CD4-positive, alpha-beta memory T cell (primary cell): Measurements from ENCODE around the gene TCERG1L. TPM values are rescaled to one million over a fixed set of nuclear protein-coding genes. Genes with fewer than 3 reads are reported as not detected.

ENCODE experiments used
- CTCF ChIA-PET: fragments of 350-600 bp; sonication (Branson Sonifier 250); formaldehyde crosslinking; loops from one replicate; lab custom pipeline; 2021; ENCODE audit warnings: inconsistent platforms; ENCODE audit not compliant: partially characterized antibody; lab: Charles Lee
- POLR2A ChIA-PET: fragments of 350-600 bp; sonication (Branson Sonifier 250); formaldehyde crosslinking; loops from one replicate; lab custom pipeline; 2021; ENCODE audit not compliant: partially characterized antibody; lab: Charles Lee
- DNase-seq, 5 donors: peaks; one replicate each; pipeline versions ENCODE4 v3.0.0 to v3.0.0-alpha.2; 2020 to 2022; ENCODE audit warnings: mixed read lengths in 1 of 5
- H3K27ac ChIP-seq: one replicate; pipeline ENCODE4 v1.7.0; 2013; ENCODE audit warnings: low read depth, low read length
- H3K27me3 ChIP-seq: 2 replicates; pipeline ENCODE4 v1.7.0; 2013; ENCODE audit warnings: mild to moderate bottlenecking, low read length, moderate library complexity; ENCODE audit not compliant: insufficient read depth
- H3K36me3 ChIP-seq: 2 replicates; pipeline ENCODE4 v1.7.0; 2013; ENCODE audit warnings: mild to moderate bottlenecking, low read length, moderate library complexity; ENCODE audit not compliant: insufficient read depth
- H3K4me1 ChIP-seq: 2 replicates; pipeline ENCODE4 v1.7.0; 2013; ENCODE audit warnings: mild to moderate bottlenecking, low read length, moderate library complexity; ENCODE audit not compliant: insufficient read depth
- H3K4me3 ChIP-seq, 2 donors: one replicate each; pipeline ENCODE4 v1.7.0; 2013; ENCODE audit warnings: low read length in 2 of 2, mild to moderate bottlenecking in 1 of 2
- H3K9me3 ChIP-seq, 2 donors: one replicate each; pipeline ENCODE4 v1.7.0; 2013; ENCODE audit warnings: low read length in 2 of 2, control low read depth in 1 of 2; ENCODE audit not compliant: control insufficient read depth in 1 of 2
- H3K27ac Mint-ChIP-seq, 7 donors: one replicate each; pipeline ENCODE4 v1.8.0; 2020 to 2021; ENCODE audit warnings: mixed read lengths in 7 of 7, mild to moderate bottlenecking in 6 of 7, inconsistent platforms in 3 of 7, moderate library complexity in 3 of 7
- H3K27me3 Mint-ChIP-seq, 2 donors: one replicate each; pipeline ENCODE4 v1.8.0; 2020 to 2021; ENCODE audit warnings: mixed read lengths in 2 of 2
- H3K36me3 Mint-ChIP-seq, 2 donors: one replicate each; pipeline ENCODE4 v1.8.0; 2020 to 2021; ENCODE audit warnings: mixed read lengths in 2 of 2, inconsistent platforms in 1 of 2, mild to moderate bottlenecking in 1 of 2
- H3K4me1 Mint-ChIP-seq, 4 donors: one replicate each; pipeline ENCODE4 v1.8.0; 2020 to 2021; ENCODE audit warnings: mixed read lengths in 4 of 4, mild to moderate bottlenecking in 1 of 4
- H3K4me3 Mint-ChIP-seq, 8 donors: one replicate each; pipeline ENCODE4 v1.8.0; 2020 to 2021; ENCODE audit warnings: mixed read lengths in 8 of 8, mild to moderate bottlenecking in 7 of 8, moderate library complexity in 6 of 8, inconsistent platforms in 3 of 8
- H3K9me3 Mint-ChIP-seq, 8 donors: one replicate each; pipeline ENCODE4 v1.8.0; 2020 to 2021; ENCODE audit warnings: mixed read lengths in 8 of 8, mild to moderate bottlenecking in 5 of 8, inconsistent platforms in 3 of 8, moderate library complexity in 1 of 8
- intact Hi-C: fragments of 100-400 bp; cut with micrococcal nuclease; formaldehyde crosslinking; loops from one replicate; pipeline ENCODE4 v1.15.1; 2023
- polyA plus RNA-seq, 2 donors: library from polyadenylated mRNA; unstranded; fragments of 300-500 nt; fragmentation: Illumina TruSeq; gene quantifications; one replicate each; pipeline ENCODE4 v1.2.3, GENCODE V29; 2021
- total RNA-seq, 2 experiments: library from RNA; stranded (reverse); gene quantifications; one replicate each; pipeline ENCODE4 v1.2.3, GENCODE V29; 2021

Gene TCERG1L
- total and polyA plus RNA-seq, 4 experiments from 2014 or later: not detected

DNA sequence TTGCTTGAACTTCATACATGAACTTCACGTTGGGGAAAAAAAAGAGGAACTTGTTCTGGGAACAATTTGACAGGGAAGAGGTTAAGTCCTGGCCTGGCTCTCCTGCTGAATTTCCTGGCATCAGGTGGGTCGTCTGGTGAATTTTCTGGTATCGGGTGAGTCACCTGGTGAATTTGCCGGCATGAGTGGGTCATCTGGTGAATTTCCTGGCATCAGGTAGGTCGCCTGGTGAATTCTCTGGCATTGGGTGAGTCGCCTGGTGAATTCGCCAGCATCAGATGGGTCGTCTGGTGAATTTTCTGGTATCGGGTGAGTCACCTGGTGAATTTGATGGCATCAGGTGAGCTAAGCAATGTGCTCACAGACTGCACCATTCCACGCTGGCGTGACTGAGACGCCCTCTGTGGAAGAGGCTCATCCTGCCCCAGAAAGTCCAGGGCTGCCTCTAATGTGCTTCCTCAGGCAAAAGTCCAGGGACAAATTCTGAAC is 255.4 kb downstream of the TCERG1L start:
- no peak overlapping the region for H3K4me3 ChIP-seq
- H3K27me3 ChIP-seq: no peaks in the 10 kb centered on the region
- H3K4me1 Mint-ChIP-seq: no peaks in the 10 kb centered on the region
- ChIA-PET CTCF (no interaction called here), POLR2A (no interaction called here)
- H3K4me1 ChIP-seq: no peaks in the 10 kb centered on the region
- no peak for DNase-seq
- no peak overlapping the region for H3K27ac ChIP-seq
- no peak overlapping the region for H3K27ac Mint-ChIP-seq
- H3K9me3 ChIP-seq: no peaks in the 10 kb centered on the region
- H3K4me3 Mint-ChIP-seq: no peak overlapping the region
- H3K36me3 Mint-ChIP-seq: no peaks in the 10 kb centered on the region
- intact Hi-C loops: no loop called here
- H3K9me3 Mint-ChIP-seq: peaks cover 0 to 14% (median 2%) of the 10 kb centered on the region in 8 donors
- no peaks in the 10 kb centered on the region for H3K36me3 ChIP-seq
- H3K27me3 Mint-ChIP-seq: no peaks in the 10 kb centered on the region

GRCh38 chr10:131055437-131055836 is 256.1 kb downstream of the TCERG1L start:
- no peaks in the 10 kb centered on the region for H3K9me3 ChIP-seq
- no peak overlapping the region for H3K4me3 ChIP-seq
- H3K27ac ChIP-seq: no peak overlapping the region
- DNase-seq: no peak
- POLR2A ChIA-PET: no interaction called here
- H3K4me1 ChIP-seq: no peaks in the 10 kb centered on the region
- intact Hi-C loops: no loop called here
- no peaks in the 10 kb centered on the region for H3K36me3 ChIP-seq
- Mint-ChIP-seq H3K27ac (no peak overlapping the region), H3K27me3 (no peaks in the 10 kb centered on the region), H3K9me3 (peaks cover 0 to 15% (median 2%) of the 10 kb centered on the region in 8 donors), H3K4me1 (no peaks in the 10 kb centered on the region), H3K4me3 (no peak overlapping the region), H3K36me3 (no peaks in the 10 kb centered on the region)
- CTCF ChIA-PET: no interaction called here
- H3K27me3 ChIP-seq: no peaks in the 10 kb centered on the region

GRCh38 chr10:131053192-131053591 is 258.3 kb downstream of the TCERG1L start:
- no peak overlapping the region for H3K27ac Mint-ChIP-seq
- Histone ChIP-seq H3K4me3 (no peak overlapping the region), H3K27ac (no peak overlapping the region), H3K9me3 (no peaks in the 10 kb centered on the region), H3K4me1 (no peaks in the 10 kb centered on the region), H3K27me3 (no peaks in the 10 kb centered on the region), H3K36me3 (no peaks in the 10 kb centered on the region)
- H3K9me3 Mint-ChIP-seq: peaks cover 0 to 9% (median 0%) of the 10 kb centered on the region in 8 donors
- no peaks in the 10 kb centered on the region for H3K36me3 Mint-ChIP-seq
- H3K4me3 Mint-ChIP-seq: no peak overlapping the region
- no peaks in the 10 kb centered on the region for H3K4me1 Mint-ChIP-seq
- ChIA-PET CTCF (no interaction called here), POLR2A (no interaction called here)
- H3K27me3 Mint-ChIP-seq: no peaks in the 10 kb centered on the region
- intact Hi-C loops: no loop called here
- no peak for DNase-seq

DNA sequence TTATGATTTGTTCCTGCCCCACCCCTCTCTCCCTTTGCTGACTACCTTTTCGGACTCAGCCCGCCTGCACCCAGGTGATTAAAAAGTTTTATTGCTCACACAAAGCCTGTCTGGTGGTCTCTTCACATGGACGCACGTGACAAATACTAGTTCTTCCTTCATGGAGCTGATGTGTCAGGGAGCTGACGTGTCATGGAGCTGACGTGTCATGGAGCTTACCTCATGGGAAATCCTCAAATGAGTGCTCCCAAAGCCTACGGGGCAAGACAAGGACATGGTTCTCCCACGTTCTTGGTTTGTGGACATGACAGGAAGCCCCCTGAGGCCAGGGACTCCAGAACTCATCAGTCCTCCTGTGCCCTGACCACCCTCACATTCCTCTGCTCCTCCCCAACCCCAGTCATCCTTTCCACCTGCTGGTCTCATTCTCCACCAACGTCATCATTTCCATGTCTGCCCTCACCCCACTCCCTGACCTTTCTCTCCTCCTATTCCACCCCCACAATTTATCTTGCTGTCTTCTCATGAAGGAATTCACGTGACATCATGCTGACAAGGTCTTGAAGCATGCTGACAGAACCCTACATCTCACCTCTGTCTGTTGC is 261.3 kb downstream of the TCERG1L start:
- H3K4me3 ChIP-seq: no peak overlapping the region
- Mint-ChIP-seq H3K4me1 (no peaks in the 10 kb centered on the region), H3K4me3 (no peak overlapping the region), H3K36me3 (no peaks in the 10 kb centered on the region), H3K9me3 (peaks cover 0 to 9% (median 0%) of the 10 kb centered on the region in 8 donors), H3K27me3 (no peaks in the 10 kb centered on the region), H3K27ac (no peak overlapping the region)
- H3K27me3 ChIP-seq: no peaks in the 10 kb centered on the region
- H3K27ac ChIP-seq: no peak overlapping the region
- POLR2A ChIA-PET: no interaction called here
- no peak for DNase-seq
- intact Hi-C loops: no loop called here
- H3K4me1 ChIP-seq: no peaks in the 10 kb centered on the region
- CTCF ChIA-PET: no interaction called here
- no peaks in the 10 kb centered on the region for H3K36me3 ChIP-seq
- H3K9me3 ChIP-seq: no peaks in the 10 kb centered on the region

DNA sequence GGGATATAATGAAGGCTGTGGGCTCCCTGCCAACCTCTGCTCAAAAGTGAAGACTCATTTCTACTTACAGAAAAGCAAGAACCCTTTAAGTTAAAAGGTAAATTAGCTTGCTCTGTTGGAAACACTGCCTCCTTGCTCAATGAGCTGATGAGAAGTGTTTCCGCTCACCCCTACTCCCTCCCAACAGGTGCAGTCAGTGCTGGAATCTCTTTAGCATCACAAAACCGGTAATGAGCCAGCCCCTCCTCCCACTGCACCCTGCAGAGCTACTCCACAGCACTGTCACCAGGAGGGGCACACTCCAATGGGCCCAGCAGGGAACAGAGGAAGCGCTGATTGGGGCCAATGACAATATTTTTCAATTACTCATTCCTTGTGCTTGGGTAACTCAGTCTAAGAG is 262.5 kb downstream of the TCERG1L start:
- POLR2A ChIA-PET: no interaction called here
- peaks cover 0 to 9% (median 0%) of the 10 kb centered on the region in 8 donors for H3K9me3 Mint-ChIP-seq

GRCh38 chr10:131048606-131049005 is 262.9 kb downstream of the TCERG1L start:
- no peaks in the 10 kb centered on the region for H3K9me3 ChIP-seq
- POLR2A ChIA-PET: no interaction called here
- intact Hi-C loops: no loop called here
- no peak overlapping the region for H3K4me3 Mint-ChIP-seq
- no peaks in the 10 kb centered on the region for H3K4me1 ChIP-seq
- DNase-seq: no peak
- no peaks in the 10 kb centered on the region for H3K4me1 Mint-ChIP-seq
- no peaks in the 10 kb centered on the region for H3K27me3 ChIP-seq
- no peaks in the 10 kb centered on the region for H3K36me3 ChIP-seq
- no peaks in the 10 kb centered on the region for H3K27me3 Mint-ChIP-seq
- H3K4me3 ChIP-seq: no peak overlapping the region
- H3K27ac Mint-ChIP-seq: no peak overlapping the region
- CTCF ChIA-PET: no interaction called here
- H3K9me3 Mint-ChIP-seq: peaks cover 0 to 9% (median 0%) of the 10 kb centered on the region in 8 donors
- H3K36me3 Mint-ChIP-seq: no peaks in the 10 kb centered on the region
- H3K27ac ChIP-seq: no peak overlapping the region

More for the DNA sequence above, 262.5 kb downstream of the TCERG1L start:
- Histone ChIP-seq H3K27ac (no peak overlapping the region), H3K9me3 (no peaks in the 10 kb centered on the region), H3K4me1 (no peaks in the 10 kb centered on the region), H3K36me3 (no peaks in the 10 kb centered on the region), H3K27me3 (no peaks in the 10 kb centered on the region), H3K4me3 (no peak overlapping the region)
- H3K27ac Mint-ChIP-seq: no peak overlapping the region
- no peak overlapping the region for H3K4me3 Mint-ChIP-seq
- no peaks in the 10 kb centered on the region for H3K27me3 Mint-ChIP-seq
- no peaks in the 10 kb centered on the region for H3K4me1 Mint-ChIP-seq
- CTCF ChIA-PET: no interaction called here
- no peak for DNase-seq
- intact Hi-C loops: no loop called here
- no peaks in the 10 kb centered on the region for H3K36me3 Mint-ChIP-seq

DNA sequence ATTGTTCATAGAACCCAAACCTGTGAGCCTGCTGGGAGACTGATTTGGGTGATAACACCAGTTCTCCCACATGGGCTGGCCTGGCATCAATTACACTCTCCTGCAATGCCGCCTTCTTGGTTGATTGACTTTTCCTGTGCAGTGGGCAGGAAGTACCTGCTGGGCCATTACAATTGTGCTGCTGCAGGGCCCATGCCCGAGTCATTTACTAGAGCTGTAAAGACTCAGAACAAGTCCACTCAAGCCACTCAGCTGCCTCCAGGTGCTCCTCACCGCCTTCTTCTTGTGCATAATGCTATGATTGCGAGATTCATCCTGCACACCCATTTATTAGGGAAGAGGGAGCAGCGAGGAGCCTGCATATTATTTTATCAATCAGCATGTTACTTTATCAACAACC is 264.0 kb downstream of the TCERG1L start:
- Histone ChIP-seq H3K27ac (no peak overlapping the region), H3K9me3 (no peaks in the 10 kb centered on the region), H3K4me1 (no peaks in the 10 kb centered on the region), H3K36me3 (no peaks in the 10 kb centered on the region), H3K27me3 (no peaks in the 10 kb centered on the region), H3K4me3 (no peak overlapping the region)
- no peak for DNase-seq
- Mint-ChIP-seq H3K9me3 (peaks cover 0 to 7% (median 0%) of the 10 kb centered on the region in 8 donors), H3K27ac (no peak overlapping the region), H3K4me1 (no peaks in the 10 kb centered on the region), H3K4me3 (no peak overlapping the region), H3K36me3 (no peaks in the 10 kb centered on the region), H3K27me3 (no peaks in the 10 kb centered on the region)
- POLR2A ChIA-PET: no interaction called here
- CTCF ChIA-PET: no interaction called here
- intact Hi-C loops: no loop called here
